ENCODE data around the gene SOBP.

The SOBP gene

DNA sequence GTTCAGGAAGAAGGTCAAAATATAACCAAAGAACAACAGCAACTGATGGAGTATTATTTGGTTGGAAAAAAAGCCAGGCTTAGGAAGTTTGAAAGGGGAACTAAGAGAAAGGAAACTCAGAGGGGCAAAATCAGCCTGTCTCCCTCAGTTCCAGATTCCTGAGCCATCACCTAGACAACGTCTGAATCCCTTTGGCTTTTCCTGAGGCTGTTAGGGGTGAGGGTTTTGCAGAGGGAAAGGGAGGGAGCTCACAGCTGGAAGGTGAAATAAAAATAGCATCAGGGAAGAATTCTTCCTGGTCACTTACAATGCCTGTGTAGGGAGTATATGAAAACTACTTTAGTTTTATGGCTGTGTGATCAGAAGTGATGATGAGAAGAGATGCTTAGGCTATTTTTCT lies 100.5 kb downstream of the SOBP start:
- peaks cover 16% of the 10 kb centered on the region for H3K36me3 Mint-ChIP-seq (ENCODE audit: low read depth)
- H3K9me3 Mint-ChIP-seq: no peaks in the 10 kb centered on the region
- H3K4me3 Mint-ChIP-seq: no peak overlapping the region
- H3K4me1 Mint-ChIP-seq: peaks cover 78% of the 10 kb centered on the region
- TF ChIP-seq CTCF (IDR thresholded peaks at IDR 0.05; ENCODE audit: unreplicated experiment in 3 of 3): no peak
- H3K27ac Mint-ChIP-seq: peak overlapping the region in 2 of 3 experiments; percentile 21 to 40
- H3K27me3 Mint-ChIP-seq (ENCODE audit: low read depth): no peaks in the 10 kb centered on the region

GRCh38 chr6:107591346-107591745 lies 101.4 kb downstream of the SOBP start:
- TF ChIP-seq CTCF (IDR thresholded peaks at IDR 0.05; ENCODE audit: unreplicated experiment in 3 of 3): no peak
- H3K9me3 Mint-ChIP-seq: no peaks in the 10 kb centered on the region
- no peak overlapping the region for H3K4me3 Mint-ChIP-seq
- H3K4me1 Mint-ChIP-seq: peaks cover 72% of the 10 kb centered on the region
- no peak overlapping the region for H3K27ac Mint-ChIP-seq
- H3K36me3 Mint-ChIP-seq (ENCODE audit: low read depth): peaks cover 16% of the 10 kb centered on the region
- H3K27me3 Mint-ChIP-seq (ENCODE audit: low read depth): no peaks in the 10 kb centered on the region

DNA sequence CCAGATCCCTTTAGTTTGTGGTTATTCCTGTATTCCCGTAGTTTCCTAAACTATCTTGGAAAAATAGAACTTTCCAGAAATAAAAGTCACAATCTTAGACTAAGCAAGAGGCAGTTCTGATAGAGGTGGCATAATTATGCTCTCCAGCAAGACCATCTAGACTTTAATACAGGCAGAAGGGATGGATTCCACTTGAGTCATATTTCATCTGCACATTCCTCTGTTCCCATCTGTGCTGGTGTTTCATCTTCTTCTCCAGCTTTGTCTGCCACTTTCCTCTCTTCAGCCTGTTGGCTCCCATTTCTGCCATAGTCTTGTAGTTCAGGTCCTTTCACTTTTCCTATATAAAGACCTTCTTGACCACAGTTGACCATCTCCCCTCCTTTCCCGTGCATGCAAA lies 102.9 kb downstream of the SOBP start:
- Mint-ChIP-seq H3K9me3 (no peaks in the 10 kb centered on the region), H3K4me3 (no peak overlapping the region), H3K36me3 (ENCODE audit: low read depth) (peaks cover 16% of the 10 kb centered on the region), H3K4me1 (peaks cover 59% of the 10 kb centered on the region), H3K27me3 (ENCODE audit: low read depth) (no peaks in the 10 kb centered on the region), H3K27ac (peak overlapping the region in 2 of 3 experiments; percentile 32 to 48)
- TF ChIP-seq CTCF (IDR thresholded peaks at IDR 0.05; ENCODE audit: unreplicated experiment in 3 of 3): no peak

DNA sequence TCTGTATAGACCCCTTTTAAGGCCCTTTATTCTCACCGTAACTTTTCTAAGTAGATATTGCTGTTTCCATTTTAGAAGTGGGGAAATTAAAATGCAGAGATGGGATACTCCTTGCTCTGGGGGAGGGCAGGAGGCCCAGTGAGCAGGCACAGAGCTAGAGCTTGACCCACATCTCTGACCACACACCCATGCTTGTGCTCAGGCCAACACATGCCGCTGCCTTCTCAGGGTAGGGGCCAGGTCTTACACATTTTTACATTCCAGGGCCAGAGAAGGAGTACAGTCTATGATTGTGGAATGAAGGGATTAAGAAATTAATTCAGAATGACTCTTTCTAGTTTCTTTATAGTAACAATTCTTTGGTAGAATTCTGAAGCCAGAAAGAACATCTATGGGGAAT lies 104.8 kb downstream of the SOBP start:
- no peak for TF ChIP-seq CTCF (IDR thresholded peaks at IDR 0.05; ENCODE audit: unreplicated experiment in 3 of 3)
- peak overlapping the region in 1 of 3 experiments; percentile 28 for H3K27ac Mint-ChIP-seq
- H3K9me3 Mint-ChIP-seq: no peaks in the 10 kb centered on the region
- H3K4me3 Mint-ChIP-seq: no peak overlapping the region
- no peaks in the 10 kb centered on the region for H3K27me3 Mint-ChIP-seq (ENCODE audit: low read depth)
- peaks cover 13% of the 10 kb centered on the region for H3K36me3 Mint-ChIP-seq (ENCODE audit: low read depth)
- peaks cover 50% of the 10 kb centered on the region for H3K4me1 Mint-ChIP-seq

DNA sequence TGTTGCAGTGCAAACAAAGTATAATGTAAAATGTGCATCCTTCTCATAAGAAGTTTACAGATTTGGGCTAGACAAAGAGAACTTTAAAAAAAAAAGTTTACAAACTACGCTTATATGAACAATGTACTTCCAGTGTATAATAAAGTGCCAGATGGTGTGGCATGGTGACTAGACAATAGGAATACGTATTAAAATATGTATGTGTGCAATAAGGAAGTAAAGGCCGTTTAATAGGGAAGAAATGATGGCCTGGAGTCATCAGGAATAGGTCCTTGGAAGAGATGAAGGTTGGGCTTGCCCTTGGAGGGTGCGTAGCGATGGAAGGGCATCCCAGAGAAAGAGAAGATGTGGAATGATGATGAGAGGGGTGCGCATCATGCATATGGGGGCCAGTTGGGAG lies 108.2 kb downstream of the SOBP start:
- TF ChIP-seq CTCF (IDR thresholded peaks at IDR 0.05; ENCODE audit: unreplicated experiment in 3 of 3): no peak
- Mint-ChIP-seq H3K27ac (no peak overlapping the region), H3K27me3 (ENCODE audit: low read depth) (no peaks in the 10 kb centered on the region), H3K36me3 (ENCODE audit: low read depth) (peaks cover 4% of the 10 kb centered on the region), H3K9me3 (no peaks in the 10 kb centered on the region), H3K4me3 (no peak overlapping the region), H3K4me1 (peaks cover 57% of the 10 kb centered on the region)

- Mint-ChIP-seq H3K4me3 (no peak overlapping the region), H3K27ac (no peak overlapping the region), H3K9me3 (no peaks in the 10 kb centered on the region)
Measured at GRCh38 chr6:107599043-107599442, 109.1 kb downstream of the SOBP start.

More at GRCh38 chr6:107599043-107599442, 109.1 kb downstream of the SOBP start:
- peaks cover 2% of the 10 kb centered on the region for H3K36me3 Mint-ChIP-seq (ENCODE audit: low read depth)
- peaks cover 63% of the 10 kb centered on the region for H3K4me1 Mint-ChIP-seq
- H3K27me3 Mint-ChIP-seq (ENCODE audit: low read depth): no peaks in the 10 kb centered on the region
- TF ChIP-seq CTCF (IDR thresholded peaks at IDR 0.05; ENCODE audit: unreplicated experiment in 3 of 3): no peak

Data from nephron (organoid).